HG02943 (cell line): Measurements from ENCODE around the gene DOCK10.

Experiments used
- ATAC-seq: cut with Tn5 transposase; IDR thresholded peaks from one replicate; pipeline ENCODE4 v1.9.1; 2021; ENCODE audit warnings: mild to moderate bottlenecking, low read depth, moderate library complexity; ENCODE audit not compliant: unreplicated experiment

DOCK10 gene

GRCh38 chr2:224887141-224887540 is 155.1 kb downstream of the DOCK10 start:
- ATAC-seq = no peak

- ATAC-seq = peak; percentile 58
These were observed 156.3 kb downstream of the DOCK10 start for GRCh38 chr2:224885836-224886547.

GRCh38 chr2:224885291-224885690 is 157.0 kb downstream of the DOCK10 start:
- no peak for ATAC-seq

- no peak for ATAC-seq
These were observed 158.1 kb downstream of the DOCK10 start for GRCh38 chr2:224884188-224884587.

GRCh38 chr2:224883700-224884099 is 158.6 kb downstream of the DOCK10 start:
- ATAC-seq = no peak

GRCh38 chr2:224883172-224883516 is 159.1 kb downstream of the DOCK10 start:
- no peak for ATAC-seq

- ATAC-seq = no peak
These were observed 159.7 kb downstream of the DOCK10 start for GRCh38 chr2:224882291-224883171.

- no peak for ATAC-seq
These were observed 160.4 kb downstream of the DOCK10 start for GRCh38 chr2:224881846-224882245.

GRCh38 chr2:224876522-224876921 is 165.7 kb downstream of the DOCK10 start:
- ATAC-seq = no peak

GRCh38 chr2:224875841-224876240 is 166.4 kb downstream of the DOCK10 start:
- ATAC-seq = no peak

GRCh38 chr2:224875153-224875552 is 167.1 kb downstream of the DOCK10 start:
- ATAC-seq = no peak

GRCh38 chr2:224871813-224872212 is 170.5 kb downstream of the DOCK10 start:
- no peak for ATAC-seq

GRCh38 chr2:224870341-224870740 is 171.9 kb downstream of the DOCK10 start:
- no peak for ATAC-seq

- ATAC-seq = no peak
These were observed 172.6 kb downstream of the DOCK10 start for GRCh38 chr2:224869601-224870233.

- ATAC-seq = no peak
These were observed 177.3 kb downstream of the DOCK10 start for GRCh38 chr2:224865016-224865415.

GRCh38 chr2:224861266-224861665 is 181.0 kb downstream of the DOCK10 start:
- ATAC-seq = no peak

- no peak for ATAC-seq
These were observed 181.5 kb downstream of the DOCK10 start for GRCh38 chr2:224860786-224861185.

- no peak for ATAC-seq
These were observed 190.5 kb downstream of the DOCK10 start for GRCh38 chr2:224851811-224852210.

- ATAC-seq = no peak
These were observed 192.2 kb downstream of the DOCK10 start for GRCh38 chr2:224850081-224850480.

- no peak for ATAC-seq
These were observed 193.0 kb downstream of the DOCK10 start for GRCh38 chr2:224849264-224849663.
